Measurements from ENCODE around the gene PADI1.

PADI1 gene

DNA sequence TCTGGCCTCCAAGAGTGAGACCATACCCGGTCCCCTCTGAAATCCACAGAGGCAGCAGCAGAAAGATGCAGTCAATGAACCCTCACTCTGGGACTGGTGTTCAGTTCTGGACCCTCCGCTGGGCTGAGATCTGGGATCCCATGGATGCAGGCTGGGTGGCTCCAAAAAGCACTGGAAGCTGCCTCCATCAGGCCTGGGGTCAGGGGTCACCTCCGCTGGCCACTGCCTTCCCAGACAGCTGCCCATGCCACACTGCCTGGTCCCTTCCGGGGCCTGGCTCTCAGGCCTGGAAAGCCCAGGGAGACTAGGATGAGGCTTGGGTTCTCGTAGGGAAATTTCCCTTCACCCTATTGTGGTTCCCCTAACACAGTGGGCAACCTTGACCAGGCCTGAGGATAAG is 81.7 kb downstream of the PADI1 start:
- POLR2A ChIA-PET = interaction anchor here (0.5 to 0.6 kb wide), 2 partner anchors 115 to 309 kb away, joined by 3 read pairs; no protein-coding TSS in a partner anchor
- H3K36me3 ChIP-seq (ENCODE audit: control insufficient read depth in 2 of 2, insufficient read depth in 1 of 2, low read length in 2 of 2) = no peaks in the 10 kb centered on the region
- CTCF ChIA-PET = interaction anchor here (1.2 kb wide), 1 partner anchor 13 kb away, joined by 8 read pairs; no protein-coding TSS in a partner anchor
- no peak overlapping the region for H3K4me3 ChIP-seq (ENCODE audit: low read depth, low read length)
- TF ChIP-seq, protein P1, sequence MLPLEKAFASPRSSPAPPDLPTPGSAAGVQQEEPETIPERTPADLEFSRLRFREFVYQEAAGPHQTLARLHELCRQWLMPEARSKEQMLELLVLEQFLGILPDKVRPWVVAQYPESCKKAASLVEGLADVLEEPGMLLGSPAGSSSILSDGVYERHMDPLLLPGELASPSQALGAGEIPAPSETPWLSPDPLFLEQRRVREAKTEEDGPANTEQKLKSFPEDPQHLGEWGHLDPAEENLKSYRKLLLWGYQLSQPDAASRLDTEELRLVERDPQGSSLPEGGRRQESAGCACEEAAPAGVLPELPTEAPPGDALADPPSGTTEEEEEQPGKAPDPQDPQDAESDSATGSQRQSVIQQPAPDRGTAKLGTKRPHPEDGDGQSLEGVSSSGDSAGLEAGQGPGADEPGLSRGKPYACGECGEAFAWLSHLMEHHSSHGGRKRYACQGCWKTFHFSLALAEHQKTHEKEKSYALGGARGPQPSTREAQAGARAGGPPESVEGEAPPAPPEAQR (tag by site-specific recombination; IDR thresholded peaks at IDR 0.05) = no peak
- no peak for TF ChIP-seq ZNF623 (tag by site-specific recombination; IDR thresholded peaks at IDR 0.05)
- TF ChIP-seq ZBTB48 (tag by site-specific recombination; IDR thresholded peaks at IDR 0.05) = no peak
- peaks cover 3% of the 10 kb centered on the region; the same call in 1 of the 2 replicates for H3K4me1 ChIP-seq (ENCODE audit: control insufficient read depth, insufficient read depth, low read length)
- no peak overlapping the region for H3K27ac ChIP-seq (ENCODE audit: extremely low read depth, low read depth, low read length)
- no peaks in the 10 kb centered on the region for H3K9me3 ChIP-seq (ENCODE audit: control insufficient read depth, insufficient read depth, low read depth, low read length)

- POLR2A ChIA-PET = interaction anchor here (0.6 kb wide), 1 partner anchor 308 kb away, joined by 3 read pairs; no protein-coding TSS in a partner anchor
- no peak overlapping the region for H3K4me3 ChIP-seq (ENCODE audit: low read depth, low read length)
- no peak for TF ChIP-seq ZNF530 (tag by site-specific recombination; IDR thresholded peaks at IDR 0.05; ENCODE audit: low read depth)
- TF ChIP-seq ZNF677 (tag by site-specific recombination; IDR thresholded peaks at IDR 0.05) = no peak
- peak; percentile 41; the same call in 1 of the 2 replicates for TF ChIP-seq ZIC2 (tag by site-specific recombination; IDR thresholded peaks at IDR 0.05)
- TF ChIP-seq ZNF664 (tag by site-specific recombination; IDR thresholded peaks at IDR 0.05) = peak; percentile 45; the same call in 1 of the 2 replicates
- TF ChIP-seq GLIS1 (tag by site-specific recombination; IDR thresholded peaks at IDR 0.05) = peak; percentile 46; the same call in 1 of the 2 replicates
- peaks cover 3% of the 10 kb centered on the region; the same call in 1 of the 2 replicates for H3K4me1 ChIP-seq (ENCODE audit: control insufficient read depth, insufficient read depth, low read length)
- H3K27ac ChIP-seq (ENCODE audit: extremely low read depth, low read depth, low read length) = no peak overlapping the region
- H3K36me3 ChIP-seq (ENCODE audit: control insufficient read depth in 2 of 2, insufficient read depth in 1 of 2, low read length in 2 of 2) = no peaks in the 10 kb centered on the region
- no peaks in the 10 kb centered on the region for H3K9me3 ChIP-seq (ENCODE audit: control insufficient read depth, insufficient read depth, low read depth, low read length)
- CTCF ChIA-PET = interaction anchor here (1.2 kb wide), 1 partner anchor 13 kb away, joined by 8 read pairs; no protein-coding TSS in a partner anchor
Observed at GRCh38 chr1:17287130-17287776, 82.3 kb downstream of the PADI1 start.

DNA sequence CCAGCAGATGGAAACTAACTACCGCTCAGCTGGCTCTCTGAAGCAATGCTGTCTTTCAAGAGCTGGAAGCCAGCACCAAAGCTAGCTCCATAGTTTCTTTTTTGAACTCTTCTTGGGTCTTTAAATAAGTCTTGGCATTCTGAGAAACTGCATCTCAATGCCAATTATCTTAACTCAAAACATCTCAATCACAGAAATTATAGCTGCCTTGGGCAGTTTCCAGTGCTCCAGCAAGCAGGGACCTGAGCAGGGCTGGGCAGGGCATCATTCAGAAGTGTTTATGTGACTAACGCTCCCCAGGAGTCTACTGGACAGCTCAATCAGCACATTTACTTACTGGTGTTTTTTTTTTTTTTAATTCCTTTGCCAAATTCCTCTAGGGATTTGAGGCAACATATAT is 84.8 kb downstream of the PADI1 start:
- Histone ChIP-seq H3K4me1 (ENCODE audit: control insufficient read depth, insufficient read depth, low read length) (peaks cover 3% of the 10 kb centered on the region; the same call in 1 of the 2 replicates), H3K4me3 (ENCODE audit: low read depth, low read length) (no peak overlapping the region), H3K9me3 (ENCODE audit: control insufficient read depth, insufficient read depth, low read depth, low read length) (no peaks in the 10 kb centered on the region), H3K36me3 (ENCODE audit: control insufficient read depth in 2 of 2, insufficient read depth in 1 of 2, low read length in 2 of 2) (no peaks in the 10 kb centered on the region), H3K27ac (ENCODE audit: extremely low read depth, low read depth, low read length) (no peak overlapping the region)
- TF ChIP-seq GLIS1 (tag by site-specific recombination; IDR thresholded peaks at IDR 0.05) (peak; percentile 44; the same call in 1 of the 2 replicates), SETDB1 (IDR thresholded peaks at IDR 0.05; ENCODE audit: insufficient read length, low read length) (no peak)
- TF ChIP-seq, protein P2, sequence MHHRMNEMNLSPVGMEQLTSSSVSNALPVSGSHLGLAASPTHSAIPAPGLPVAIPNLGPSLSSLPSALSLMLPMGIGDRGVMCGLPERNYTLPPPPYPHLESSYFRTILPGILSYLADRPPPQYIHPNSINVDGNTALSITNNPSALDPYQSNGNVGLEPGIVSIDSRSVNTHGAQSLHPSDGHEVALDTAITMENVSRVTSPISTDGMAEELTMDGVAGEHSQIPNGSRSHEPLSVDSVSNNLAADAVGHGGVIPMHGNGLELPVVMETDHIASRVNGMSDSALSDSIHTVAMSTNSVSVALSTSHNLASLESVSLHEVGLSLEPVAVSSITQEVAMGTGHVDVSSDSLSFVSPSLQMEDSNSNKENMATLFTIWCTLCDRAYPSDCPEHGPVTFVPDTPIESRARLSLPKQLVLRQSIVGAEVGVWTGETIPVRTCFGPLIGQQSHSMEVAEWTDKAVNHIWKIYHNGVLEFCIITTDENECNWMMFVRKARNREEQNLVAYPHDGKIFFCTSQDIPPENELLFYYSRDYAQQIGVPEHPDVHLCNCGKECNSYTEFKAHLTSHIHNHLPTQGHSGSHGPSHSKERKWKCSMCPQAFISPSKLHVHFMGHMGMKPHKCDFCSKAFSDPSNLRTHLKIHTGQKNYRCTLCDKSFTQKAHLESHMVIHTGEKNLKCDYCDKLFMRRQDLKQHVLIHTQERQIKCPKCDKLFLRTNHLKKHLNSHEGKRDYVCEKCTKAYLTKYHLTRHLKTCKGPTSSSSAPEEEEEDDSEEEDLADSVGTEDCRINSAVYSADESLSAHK (tag by site-specific recombination; IDR thresholded peaks at IDR 0.05) = peak; percentile 84
- CTCF ChIA-PET = interaction anchor here (0.6 to 1.7 kb wide), 3 partner anchors 16 to 667 kb away, joined by 3 to 6 read pairs (median 3); no protein-coding TSS in a partner anchor
- POLR2A ChIA-PET = interaction anchor here (0.6 kb wide), 1 partner anchor 306 kb away, joined by 3 read pairs; no protein-coding TSS in a partner anchor

GRCh38 chr1:17290553-17290952 is 85.6 kb downstream of the PADI1 start:
- Histone ChIP-seq H3K4me3 (ENCODE audit: low read depth, low read length) (no peak overlapping the region), H3K4me1 (ENCODE audit: control insufficient read depth, insufficient read depth, low read length) (peaks cover 3% of the 10 kb centered on the region; the same call in 1 of the 2 replicates), H3K27ac (ENCODE audit: extremely low read depth, low read depth, low read length) (no peak overlapping the region), H3K9me3 (ENCODE audit: control insufficient read depth, insufficient read depth, low read depth, low read length) (no peaks in the 10 kb centered on the region), H3K36me3 (ENCODE audit: control insufficient read depth in 2 of 2, insufficient read depth in 1 of 2, low read length in 2 of 2) (no peaks in the 10 kb centered on the region)
- CTCF ChIA-PET = interaction anchor here (0.6 to 1.7 kb wide), 5 partner anchors 15 to 150 kb away, joined by 3 to 6 read pairs (median 3); no protein-coding TSS in a partner anchor
- POLR2A ChIA-PET = no interaction called here
- TF ChIP-seq ZNF48 (tag by site-specific recombination; IDR thresholded peaks at IDR 0.05) (no peak), ZNF791 (tag by site-specific recombination; IDR thresholded peaks at IDR 0.05) (no peak), ZNF157 (tag by site-specific recombination; IDR thresholded peaks at IDR 0.05) (no peak), YY2 (tag by site-specific recombination; IDR thresholded peaks at IDR 0.05) (no peak), ZNF132 (tag by site-specific recombination; IDR thresholded peaks at IDR 0.05; ENCODE audit: borderline replicate concordance) (no peak), WT1 (tag by site-specific recombination; IDR thresholded peaks at IDR 0.05) (no peak), ZNF174 (tag by site-specific recombination; IDR thresholded peaks at IDR 0.05) (no peak), ZFHX2 (tag by site-specific recombination; conservative IDR thresholded peaks at IDR 0.05) (no peak), ZNF148 (tag by site-specific recombination; IDR thresholded peaks at IDR 0.05; ENCODE audit: borderline replicate concordance) (no peak)
- TF ChIP-seq, protein P3, sequence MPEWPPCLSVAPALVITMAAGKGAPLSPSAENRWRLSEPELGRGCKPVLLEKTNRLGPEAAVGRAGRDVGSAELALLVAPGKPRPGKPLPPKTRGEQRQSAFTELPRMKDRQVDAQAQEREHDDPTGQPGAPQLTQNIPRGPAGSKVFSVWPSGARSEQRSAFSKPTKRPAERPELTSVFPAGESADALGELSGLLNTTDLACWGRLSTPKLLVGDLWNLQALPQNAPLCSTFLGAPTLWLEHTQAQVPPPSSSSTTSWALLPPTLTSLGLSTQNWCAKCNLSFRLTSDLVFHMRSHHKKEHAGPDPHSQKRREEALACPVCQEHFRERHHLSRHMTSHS (tag by site-specific recombination; IDR thresholded peaks at IDR 0.05) = no peak

Data from HEK293 (cell line).